Astrocyte of the spinal cord (primary cell): ENCODE data around the gene PPP2R5E.

Experiments used
- DNase-seq: peaks from one replicate; pipeline ENCODE4 v3.0.0; 2011; ENCODE audit warnings: low read depth, low spot score
- H3K4me3 ChIP-seq: 2 replicates; pipeline ENCODE4 v1.5.1; 2011; ENCODE audit warnings: low read depth, mild to moderate bottlenecking, low read length, moderate library complexity
- CTCF ChIP-seq: IDR thresholded peaks from 2 replicates; pipeline ENCODE4 v1.5.1; 2012; ENCODE audit warnings: low read depth, mild to moderate bottlenecking, low read length, inconsistent platforms
- in situ Hi-C: cut with HindIII; loops from 2 replicates; pipeline ENCODE4 v1.10.0; 2017; ENCODE audit warnings: low sequenced_read_pairs

PPP2R5E gene

DNA sequence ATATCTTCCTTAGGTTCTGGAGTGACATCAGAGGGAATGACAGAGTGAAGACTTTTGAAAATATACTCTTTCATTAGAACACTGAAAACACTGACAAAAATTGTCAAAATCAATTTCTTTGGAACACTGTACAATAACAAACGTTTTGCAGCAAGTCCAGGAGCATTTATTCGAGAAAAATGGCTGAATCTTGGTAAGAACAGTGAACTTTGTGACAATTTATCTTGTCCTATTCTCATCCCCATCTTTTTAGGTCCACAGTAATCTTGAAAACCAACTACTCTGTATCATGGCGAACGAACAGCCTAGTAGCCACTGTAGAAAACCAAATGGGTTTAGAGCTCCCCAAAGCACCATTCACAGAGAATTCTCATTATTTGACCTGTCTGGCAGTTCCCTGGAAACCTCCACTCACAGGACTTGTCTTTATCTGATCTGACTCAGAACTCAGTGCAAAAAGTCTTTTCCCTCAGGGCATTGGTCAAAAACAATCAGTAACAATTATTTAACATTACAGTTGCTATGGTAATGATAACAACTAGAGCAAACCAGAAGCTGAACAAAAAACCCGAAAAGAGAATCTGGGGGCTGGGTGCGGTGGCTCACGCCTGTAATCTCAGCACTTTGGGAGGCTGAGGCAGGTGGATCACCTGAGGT is 20.3 kb upstream of the PPP2R5E start:
- no peak for TF ChIP-seq CTCF
- in situ Hi-C loops: no loop called here

GRCh38 chr14:63562405-63562804 is 19.2 kb upstream of the PPP2R5E start:
- TF ChIP-seq CTCF: no peak
- H3K4me3 ChIP-seq: no peak overlapping the region
- no peak for DNase-seq
- in situ Hi-C loops: no loop called here

More for the DNA sequence above, 20.3 kb upstream of the PPP2R5E start:
- no peak overlapping the region for H3K4me3 ChIP-seq
- peak; percentile 20 for DNase-seq

DNA sequence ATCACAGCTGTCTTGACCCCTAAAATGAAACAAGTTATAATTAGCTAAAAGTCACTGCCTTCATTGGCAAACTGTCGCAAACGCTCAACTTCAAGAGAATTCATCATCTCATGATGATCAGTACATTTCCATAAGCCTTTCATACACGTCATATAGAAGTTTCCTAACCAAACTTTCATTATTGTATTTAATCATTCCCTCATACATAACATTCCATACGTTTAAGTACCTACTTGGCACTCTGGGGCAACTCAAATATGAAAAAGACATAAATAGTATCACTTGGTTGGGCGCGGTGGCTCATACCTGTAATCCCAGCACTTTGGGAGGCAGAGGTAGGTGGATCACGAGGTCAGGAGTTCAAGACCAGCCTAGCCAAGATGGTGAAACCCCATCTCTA is 12.4 kb upstream of the PPP2R5E start:
- in situ Hi-C loops: no loop called here
- DNase-seq: no peak
- no peak for TF ChIP-seq CTCF
- H3K4me3 ChIP-seq: no peak overlapping the region

DNA sequence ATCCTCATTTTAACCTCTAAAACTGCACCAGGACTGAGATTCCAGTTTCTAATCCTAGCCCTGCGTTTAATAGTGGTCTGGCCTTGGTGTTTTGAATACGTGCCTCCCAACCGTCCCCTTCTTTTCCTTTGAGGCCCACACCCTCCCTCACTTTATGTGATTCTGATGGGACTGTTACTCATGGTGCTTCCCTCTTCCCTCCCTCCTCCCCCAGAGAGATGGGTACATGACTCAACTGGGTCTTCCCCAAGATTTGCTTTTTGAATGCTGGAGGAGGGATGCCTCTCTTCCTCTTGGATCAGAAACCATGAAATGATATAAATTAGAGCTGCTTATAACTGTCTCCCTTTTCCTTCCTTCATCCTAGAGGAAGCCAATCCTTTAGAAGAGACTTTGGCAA is 8.2 kb upstream of the PPP2R5E start:
- TF ChIP-seq CTCF: no peak
- H3K4me3 ChIP-seq: no peak overlapping the region
- peak; percentile 9 for DNase-seq
- in situ Hi-C loops: no loop called here

- no peak overlapping the region for H3K4me3 ChIP-seq
- TF ChIP-seq CTCF: no peak
- no peak for DNase-seq
- in situ Hi-C loops: no loop called here
Measured at GRCh38 chr14:63547798-63548335, 4.7 kb upstream of the PPP2R5E start.

DNA sequence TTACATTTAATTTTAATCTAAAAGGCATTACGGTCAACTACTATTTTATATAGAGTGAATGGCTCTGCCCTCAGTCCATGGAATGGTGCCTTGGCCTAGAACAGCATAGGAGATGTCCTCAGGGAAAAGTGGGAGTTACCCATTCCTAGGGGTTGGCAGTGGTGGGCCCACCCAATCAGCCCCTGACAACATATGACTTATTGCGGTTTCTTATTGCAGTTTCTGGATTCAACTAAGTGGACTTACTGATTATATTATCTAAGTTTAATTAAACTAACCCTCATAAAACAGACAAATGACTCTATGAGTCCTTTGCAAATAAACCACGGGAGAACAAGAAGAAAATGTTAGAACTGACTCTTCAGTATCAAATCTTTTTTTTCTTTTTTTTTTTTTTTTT is 2.3 kb upstream of the PPP2R5E start:
- no peak for TF ChIP-seq CTCF
- DNase-seq: no peak
- in situ Hi-C loops: no loop called here
- no peak overlapping the region for H3K4me3 ChIP-seq
